Neural cell (in vitro differentiated cells): ENCODE results near the gene RPL10A.

Experiments used
- TAF1 ChIP-seq: IDR thresholded peaks from 2 replicates; pipeline ENCODE4 v1.6.1; 2012; ENCODE audit warnings: low read depth
- TF ChIP-seq, protein P1 (sequence below): fragments of 450-650 bp; IDR thresholded peaks from 2 replicates; pipeline ENCODE4 v1.5.1; 2014; ENCODE audit warnings: antibody characterized with exemption, mild to moderate bottlenecking, moderate library complexity; ENCODE audit not compliant: poor library complexity, severe bottlenecking

DNA sequence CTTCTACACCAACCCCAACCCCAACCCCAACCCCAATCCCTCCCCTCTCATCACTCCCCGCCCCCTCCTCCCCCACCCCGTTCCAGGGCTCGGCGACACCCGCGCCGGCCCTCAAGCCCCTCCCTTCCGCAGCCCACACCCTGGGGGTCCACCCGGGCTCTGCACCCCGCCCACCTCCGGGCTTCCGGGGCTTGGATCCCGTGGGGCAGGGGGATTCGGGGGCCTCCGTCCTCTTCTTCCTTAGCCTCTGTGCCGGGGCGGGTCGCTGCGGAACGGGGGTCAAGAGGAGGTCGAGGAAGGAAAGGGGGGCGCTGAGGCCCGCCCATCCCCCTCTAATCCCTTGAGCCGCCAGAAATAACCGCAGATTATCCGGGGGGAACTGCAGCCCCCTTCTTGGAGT is 43.8 kb downstream of the RPL10A start:
- TF ChIP-seq, protein P1, sequence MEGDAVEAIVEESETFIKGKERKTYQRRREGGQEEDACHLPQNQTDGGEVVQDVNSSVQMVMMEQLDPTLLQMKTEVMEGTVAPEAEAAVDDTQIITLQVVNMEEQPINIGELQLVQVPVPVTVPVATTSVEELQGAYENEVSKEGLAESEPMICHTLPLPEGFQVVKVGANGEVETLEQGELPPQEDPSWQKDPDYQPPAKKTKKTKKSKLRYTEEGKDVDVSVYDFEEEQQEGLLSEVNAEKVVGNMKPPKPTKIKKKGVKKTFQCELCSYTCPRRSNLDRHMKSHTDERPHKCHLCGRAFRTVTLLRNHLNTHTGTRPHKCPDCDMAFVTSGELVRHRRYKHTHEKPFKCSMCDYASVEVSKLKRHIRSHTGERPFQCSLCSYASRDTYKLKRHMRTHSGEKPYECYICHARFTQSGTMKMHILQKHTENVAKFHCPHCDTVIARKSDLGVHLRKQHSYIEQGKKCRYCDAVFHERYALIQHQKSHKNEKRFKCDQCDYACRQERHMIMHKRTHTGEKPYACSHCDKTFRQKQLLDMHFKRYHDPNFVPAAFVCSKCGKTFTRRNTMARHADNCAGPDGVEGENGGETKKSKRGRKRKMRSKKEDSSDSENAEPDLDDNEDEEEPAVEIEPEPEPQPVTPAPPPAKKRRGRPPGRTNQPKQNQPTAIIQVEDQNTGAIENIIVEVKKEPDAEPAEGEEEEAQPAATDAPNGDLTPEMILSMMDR: no peak
- no peak for TF ChIP-seq TAF1
